Tongue (tissue), 2 donors: ENCODE measurements around the gene IFNGR2. TPM values are rescaled to one million over a fixed set of nuclear protein-coding genes. Genes with fewer than 3 reads are reported as not detected.
"Not testable (repeated sequence)": the region's sequence is repeated elsewhere in the genome, so short reads cannot be mapped to it uniquely, and the experiment has no call there.

Experiments
- DNase-seq: peaks from one replicate; pipeline ENCODE4 v3.0.0-alpha.2; 2015
- total RNA-seq: library from RNA; depleted of rRNA; stranded (reverse); fragments of >200 nt; gene quantifications from one replicate; pipeline ENCODE4 v1.2.3, GENCODE V29; 2014

Gene IFNGR2
- total RNA-seq, 1 donor from 2014 or later = 42.3 TPM

DNA sequence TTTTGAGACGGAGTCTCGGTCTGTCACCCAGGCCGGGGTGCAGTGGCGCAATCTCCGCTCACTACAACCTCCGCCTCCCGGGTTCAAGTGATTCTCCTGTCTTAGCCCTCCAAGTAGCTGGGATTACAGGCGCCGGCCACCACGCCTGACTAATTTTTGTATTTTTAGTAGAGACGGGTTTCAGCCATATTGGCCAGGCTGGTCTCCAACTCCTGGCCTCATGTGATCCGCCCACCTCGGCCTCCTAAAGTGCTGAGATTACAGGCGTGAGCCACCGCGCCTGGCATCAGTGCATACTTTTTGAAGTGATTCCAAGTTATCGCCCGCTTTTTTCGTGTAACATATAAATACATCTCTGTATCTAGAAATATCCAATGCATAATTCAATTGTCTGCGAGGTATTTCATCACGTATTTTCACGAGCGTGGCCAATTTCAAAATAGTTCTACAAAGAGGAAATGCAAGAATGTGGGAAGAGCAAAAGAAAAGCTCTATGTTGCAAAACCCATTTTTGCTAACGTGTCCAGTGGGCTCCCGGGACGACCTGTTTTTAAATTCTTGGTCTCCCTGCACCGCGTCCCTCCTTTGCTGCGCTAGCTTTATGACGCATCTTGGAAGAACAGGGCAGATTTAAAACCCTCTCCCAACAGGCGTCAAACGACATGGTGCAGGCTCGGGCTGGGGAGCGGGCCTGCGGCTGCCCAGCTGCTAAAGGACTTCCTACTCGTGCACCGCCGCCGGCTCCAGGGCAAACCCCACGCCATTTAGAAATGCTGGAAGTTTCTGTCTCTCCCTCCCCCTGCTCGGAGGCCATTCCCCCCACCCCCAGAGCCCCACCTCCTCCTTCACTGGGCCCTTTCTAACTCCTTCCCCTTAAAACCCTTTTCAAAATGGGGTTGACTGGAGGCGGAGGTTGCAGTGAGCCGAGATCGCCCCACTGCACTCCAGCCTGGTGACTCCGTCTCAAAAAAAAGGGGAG, 923 bp upstream of the IFNGR2 start:
- DNase-seq = peak; percentile 81

DNA sequence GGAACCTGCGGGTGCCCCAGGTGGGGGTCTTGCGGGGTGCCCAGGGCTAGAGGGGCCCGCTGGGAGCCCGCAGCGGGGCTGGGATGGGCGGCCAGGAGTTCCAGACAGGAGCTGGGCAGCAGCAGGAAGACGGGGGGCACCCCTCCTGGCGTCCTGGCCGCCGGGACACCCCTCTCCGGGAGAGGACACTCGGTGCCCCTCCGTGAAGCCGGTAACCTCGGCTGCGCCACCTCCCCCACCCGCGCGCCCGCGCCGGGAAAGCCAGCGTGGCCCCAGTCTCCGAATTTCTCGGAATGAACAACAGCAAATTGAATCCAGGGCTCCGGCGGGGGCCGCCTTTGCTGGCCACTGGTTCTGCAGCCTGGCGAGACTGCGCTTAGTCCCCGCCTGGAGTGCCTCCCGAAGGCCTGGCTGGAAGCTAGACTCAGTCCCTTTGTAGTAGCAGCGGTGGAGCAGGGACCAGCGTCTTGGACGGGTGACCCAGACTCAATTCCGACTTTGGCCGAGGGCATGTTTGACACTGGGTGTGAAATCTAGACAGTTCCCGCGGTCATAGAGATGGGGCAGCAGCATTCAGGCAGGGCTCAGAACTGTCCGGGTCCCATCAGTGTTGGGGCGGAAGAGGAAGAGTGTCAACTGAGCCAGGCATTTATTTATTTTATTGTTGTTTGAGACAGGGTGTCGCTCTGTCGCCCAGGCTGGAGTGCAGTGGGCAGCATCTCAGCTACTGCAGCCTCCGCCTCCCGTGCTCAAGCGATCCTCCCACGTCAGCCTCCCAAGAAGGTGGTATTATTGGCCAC, 773 bp downstream of the IFNGR2 start:
- peak; percentile 71 for DNase-seq

DNA sequence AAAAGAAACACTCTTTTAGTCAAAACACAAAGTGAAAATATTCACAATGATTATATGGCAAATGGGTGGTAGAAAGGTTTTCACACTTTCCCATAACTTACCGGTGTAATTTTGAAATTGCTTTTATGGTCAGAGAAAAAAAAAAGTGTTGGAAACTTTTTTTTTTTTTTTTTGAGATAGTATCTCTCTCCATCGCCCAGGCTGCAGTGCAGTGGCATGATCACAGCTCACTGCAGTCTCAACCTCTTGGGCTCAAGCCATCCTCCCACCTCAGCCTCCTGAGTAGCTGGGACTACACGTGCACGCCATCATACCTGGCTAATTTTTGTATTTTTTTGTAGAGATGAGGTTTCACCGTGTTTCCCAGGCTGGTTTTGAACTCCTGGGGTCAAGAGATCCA, 3.3 kb downstream of the IFNGR2 start:
- no peak for DNase-seq

DNA sequence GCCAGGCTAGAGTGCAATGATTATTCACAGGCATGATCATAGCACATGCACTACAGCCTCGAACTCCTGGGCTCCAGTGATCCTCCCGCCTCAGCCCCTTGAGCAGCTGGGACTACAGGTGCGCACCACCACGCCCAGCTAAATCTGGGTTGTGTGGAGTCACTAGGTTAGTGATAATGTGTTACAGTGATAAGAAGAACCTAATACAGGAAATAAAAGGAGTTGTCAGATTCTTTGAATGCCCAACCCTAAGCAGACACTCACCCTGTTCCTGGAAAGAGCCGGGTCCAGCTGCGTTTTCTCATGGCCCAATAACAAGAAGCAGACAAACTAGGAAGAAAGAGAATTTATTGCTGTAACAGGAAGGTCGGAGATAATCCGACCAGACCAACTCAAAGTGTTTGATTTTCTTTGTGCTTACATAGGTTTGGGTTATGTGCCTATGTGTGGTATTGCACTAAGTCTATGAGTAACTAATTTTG, 8.8 kb downstream of the IFNGR2 start:
- DNase-seq = no peak

DNA sequence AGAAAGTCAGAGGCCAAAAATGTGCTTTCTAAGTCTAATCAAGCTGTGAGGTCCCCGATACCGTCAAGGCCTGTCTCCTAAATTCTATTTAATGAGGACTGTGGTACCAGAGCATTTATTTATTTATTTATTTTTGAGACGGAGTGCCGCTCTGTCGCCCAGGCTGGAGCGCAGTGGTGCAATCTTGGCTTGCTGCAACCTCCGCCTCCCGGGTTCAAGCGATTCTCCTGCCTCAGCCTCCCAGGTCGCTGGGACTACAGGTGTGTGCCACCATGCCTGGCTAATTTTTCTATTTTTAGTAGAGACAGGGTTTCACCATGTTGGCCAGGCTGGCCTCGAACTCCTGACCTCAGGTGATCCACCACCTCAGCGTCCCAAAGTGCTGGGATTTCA, 9.2 kb downstream of the IFNGR2 start:
- DNase-seq = not testable (repeated sequence)

DNA sequence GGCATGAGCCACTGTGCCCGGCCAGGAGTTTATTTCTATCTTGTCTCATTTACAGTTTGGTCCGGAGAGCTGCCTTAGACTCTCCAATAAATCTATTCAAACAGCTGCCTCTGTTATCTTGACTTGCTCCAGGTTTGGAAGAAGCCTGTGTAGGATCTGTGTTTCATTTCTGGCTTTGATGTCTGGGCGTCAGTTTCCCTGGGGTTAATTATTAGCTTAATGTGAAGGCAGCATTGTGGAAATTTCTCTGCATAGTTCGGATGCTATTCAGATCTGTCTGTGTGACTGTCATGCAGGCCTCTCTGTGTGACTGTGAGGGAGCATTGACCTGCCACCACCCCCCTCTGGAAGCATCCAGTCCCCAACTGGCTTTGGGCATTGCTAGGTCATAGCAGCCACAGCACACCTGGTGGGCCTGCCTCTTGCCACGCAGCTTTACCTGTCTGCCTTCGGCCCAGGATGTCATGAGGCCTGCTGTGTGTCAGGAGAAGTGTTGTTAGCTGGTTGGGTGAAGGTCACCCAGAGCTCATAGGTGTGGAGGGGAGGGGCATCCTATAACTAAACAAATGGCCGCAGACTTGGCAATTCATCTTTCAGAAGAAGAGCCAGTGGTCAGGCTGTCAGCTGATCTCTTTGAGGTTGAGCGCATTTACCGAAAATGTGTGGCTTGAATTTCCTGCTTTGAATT, 9.8 kb downstream of the IFNGR2 start:
- no peak for DNase-seq

DNA sequence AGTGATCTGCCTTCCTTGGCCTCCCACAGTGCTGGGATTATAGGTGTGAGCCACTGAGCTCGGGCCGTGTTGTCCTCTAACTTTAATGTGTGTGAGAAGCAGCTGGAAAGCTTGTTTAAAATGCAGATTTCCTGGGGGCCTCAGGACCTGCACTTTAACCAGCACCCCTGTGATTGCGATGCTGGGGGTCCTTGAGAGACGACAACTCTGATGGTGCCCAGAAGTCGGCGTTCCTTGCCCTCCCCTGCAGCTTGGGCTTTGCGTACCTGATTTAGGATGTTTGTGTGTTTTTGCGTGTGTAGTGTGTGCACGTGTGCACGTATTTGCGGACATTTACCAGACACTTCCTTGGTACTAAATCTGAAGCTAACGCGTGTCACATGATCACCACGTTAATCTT, 10.9 kb downstream of the IFNGR2 start:
- no peak for DNase-seq

DNA sequence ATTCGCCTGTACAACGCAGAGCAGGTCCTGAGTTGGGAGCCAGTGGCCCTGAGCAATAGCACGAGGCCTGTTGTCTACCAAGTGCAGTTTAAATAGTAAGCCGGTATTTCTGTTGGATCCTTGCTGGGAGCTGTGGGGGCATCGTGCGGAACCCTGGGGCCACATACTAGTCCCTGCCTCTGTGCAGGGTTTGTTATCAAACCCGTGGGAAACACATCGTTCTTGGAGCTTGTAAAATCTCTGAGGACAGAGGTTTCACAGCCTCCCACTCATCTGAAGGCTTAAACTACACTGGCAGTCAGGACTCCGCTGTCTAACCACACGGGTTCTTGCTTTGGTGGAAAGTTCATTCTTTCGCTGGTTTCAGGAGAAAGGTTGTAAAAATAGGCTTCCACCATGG, 11.7 kb downstream of the IFNGR2 start:
- no peak for DNase-seq

DNA sequence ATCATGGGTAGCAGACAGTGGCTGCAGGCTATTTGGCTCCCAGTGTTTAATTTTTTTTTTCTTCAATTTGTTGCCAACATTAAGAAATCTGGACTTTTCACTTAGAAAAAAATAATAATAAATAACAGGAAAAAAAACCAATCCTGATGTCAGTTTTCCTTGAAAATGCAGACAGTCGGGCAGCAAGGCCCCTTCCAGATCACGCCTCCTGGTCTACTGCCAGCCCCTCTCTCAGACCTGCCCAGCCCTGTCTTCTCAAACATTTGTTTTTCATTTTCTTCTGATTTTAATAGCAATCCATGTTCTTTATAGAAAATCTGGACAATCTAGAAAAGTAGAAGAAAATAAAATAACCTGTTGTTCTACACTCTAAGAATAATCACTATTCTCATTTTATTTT, 15.5 kb downstream of the IFNGR2 start:
- DNase-seq = peak; percentile 46

DNA sequence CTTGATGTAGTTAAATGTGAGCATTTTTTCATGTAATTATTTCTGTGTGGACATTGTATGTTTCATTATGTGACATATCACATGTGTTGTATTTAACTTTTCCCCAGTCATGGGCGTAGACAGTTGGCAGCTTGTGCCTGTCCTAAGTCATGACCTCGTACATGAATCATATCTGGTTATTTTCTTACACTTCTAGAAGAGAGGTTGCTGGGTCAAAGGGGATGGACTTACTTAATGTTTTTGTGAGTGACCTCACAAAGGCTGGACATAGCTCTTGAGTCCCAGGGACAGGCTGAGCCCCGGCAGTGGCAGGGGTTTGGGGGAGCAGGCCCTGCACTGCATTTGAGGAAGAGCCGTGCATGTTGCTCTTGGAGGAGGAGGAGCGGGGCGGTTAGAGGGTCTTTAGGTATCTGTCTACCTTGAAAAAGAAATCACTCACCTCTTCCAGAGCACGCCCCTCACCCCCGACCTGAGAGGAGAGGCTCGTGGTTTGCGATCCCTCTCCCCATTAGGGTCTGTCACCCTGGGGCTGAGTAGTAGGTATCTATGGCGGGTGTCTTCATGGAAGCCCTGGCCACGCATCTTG, 16.4 kb downstream of the IFNGR2 start:
- DNase-seq = no peak

DNA sequence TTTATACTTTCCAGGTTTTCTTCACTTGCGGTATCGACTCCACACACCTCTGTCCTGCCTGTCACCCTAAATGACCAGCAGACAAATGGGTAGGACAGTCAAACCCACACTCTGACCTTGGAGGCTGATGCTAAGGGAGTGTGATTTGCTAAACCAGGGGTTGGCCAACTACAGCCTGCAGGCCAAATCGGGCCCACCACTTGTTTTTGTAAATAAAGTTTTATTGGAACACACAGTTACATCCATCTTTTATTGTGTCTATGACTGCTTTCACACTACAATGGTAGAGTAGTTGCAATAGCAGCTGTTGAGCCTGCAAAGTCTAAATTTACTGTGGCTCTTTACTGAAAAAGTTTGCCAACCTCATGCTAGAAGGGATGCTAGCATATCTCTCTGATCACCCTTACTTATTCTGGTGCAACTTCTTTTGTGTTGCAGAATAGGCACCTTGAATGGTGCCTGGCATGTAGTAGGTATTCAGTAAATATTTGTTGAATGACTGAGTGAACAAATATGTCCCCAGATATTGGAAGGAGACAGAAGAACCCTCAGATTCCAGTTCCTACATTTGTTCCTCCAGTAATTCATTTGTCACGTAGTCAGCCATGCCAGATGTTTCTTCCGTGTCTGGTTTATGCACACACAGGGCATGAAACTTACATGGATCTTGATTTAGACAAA, 18.6 kb downstream of the IFNGR2 start:
- DNase-seq = no peak

DNA sequence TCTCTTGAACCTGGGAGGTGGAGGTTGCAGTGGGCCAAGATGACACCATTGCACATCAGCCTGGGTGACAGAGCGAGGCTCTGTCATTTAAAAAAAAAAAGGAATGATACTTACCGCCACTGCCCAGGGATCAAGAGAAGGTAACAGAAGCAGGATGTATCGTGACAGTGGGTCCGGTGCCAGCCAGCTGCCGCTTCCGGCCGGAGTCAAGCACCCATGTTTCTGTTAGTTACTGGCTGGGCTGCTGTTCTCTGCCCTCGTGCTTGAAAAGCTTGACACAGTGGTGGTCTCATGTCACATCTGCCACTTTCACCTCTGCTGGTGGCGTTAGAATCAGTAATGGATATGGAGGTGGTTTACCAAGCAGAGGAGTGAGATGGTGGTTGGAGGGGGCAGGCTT, 21.0 kb downstream of the IFNGR2 start:
- DNase-seq = no peak

DNA sequence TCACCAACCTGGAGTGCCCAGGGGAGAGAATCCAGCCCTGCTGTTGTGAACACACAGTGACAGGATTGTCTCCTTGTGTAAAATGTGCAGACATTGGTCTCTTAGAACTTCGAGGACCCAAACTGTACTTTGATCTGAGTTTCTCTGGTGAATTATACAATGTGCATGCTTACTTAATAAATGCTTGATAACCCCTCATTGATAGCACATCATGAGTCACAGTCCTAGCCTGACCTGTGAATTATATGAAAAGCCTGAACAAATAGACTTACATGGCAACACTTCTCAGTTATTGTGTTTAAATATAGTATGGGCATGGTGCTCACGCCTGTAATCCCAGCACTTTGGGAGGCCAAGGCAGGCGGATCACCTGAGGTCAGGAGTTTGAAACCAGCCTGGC, 22.6 kb downstream of the IFNGR2 start:
- DNase-seq = no peak

DNA sequence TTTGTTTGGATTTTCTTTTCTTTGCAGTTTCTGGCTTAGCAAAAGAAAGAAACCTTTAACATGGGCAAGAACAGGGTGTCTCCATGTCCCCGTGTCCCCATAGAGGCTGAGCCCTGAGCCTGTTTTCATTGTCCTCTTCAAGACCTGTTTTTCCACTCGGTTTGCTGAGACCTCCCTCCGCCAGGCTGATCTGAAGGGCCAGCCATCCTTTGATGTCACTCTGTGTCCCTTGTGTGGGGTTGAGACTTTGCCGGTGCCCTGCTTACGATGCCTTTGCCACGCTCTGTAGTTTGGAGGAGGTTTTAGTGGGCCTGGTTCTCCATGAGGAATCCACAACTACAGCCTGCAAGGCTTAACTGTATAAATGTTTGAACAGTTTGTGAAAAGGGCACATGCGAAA, 23.8 kb downstream of the IFNGR2 start:
- DNase-seq = no peak

DNA sequence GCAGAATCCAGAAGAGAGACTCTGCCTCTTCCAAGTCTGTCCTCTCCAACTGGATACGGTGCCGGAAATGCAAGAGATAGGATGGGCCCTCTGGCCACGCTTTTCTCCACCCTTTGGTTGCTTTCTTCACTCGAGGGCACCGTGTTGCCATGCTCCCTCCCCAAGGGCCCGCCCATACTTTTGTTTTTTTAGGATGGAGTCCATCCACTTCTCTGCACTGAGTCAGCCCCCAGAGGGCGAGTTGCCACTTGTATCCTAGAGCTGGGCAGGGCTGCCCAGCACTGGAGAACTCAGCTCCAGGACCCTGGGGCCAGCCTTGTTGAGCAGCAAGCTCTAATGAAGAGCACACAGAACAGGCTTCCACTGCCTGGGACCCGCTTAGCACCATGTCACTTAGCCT, 25.5 kb downstream of the IFNGR2 start:
- no peak for DNase-seq

DNA sequence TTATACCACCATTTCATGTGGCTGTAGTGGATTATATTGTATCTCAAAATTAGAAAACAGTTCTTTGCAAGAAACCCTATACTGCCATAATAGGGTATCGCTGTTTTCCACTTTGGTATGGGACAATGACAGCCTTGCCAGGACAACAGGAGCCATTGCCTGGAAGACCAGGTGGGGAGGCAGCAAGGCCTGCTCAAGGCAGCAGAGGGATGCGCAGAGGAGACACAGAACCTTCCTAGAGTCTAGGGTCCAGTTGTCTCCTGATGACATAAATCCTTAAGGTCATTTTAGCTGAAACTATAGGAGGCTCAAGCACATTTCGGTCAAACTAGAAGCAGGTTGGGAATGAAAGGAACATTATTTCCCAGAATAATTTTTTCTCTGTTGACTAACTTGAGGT, 27.6 kb downstream of the IFNGR2 start:
- DNase-seq = no peak

DNA sequence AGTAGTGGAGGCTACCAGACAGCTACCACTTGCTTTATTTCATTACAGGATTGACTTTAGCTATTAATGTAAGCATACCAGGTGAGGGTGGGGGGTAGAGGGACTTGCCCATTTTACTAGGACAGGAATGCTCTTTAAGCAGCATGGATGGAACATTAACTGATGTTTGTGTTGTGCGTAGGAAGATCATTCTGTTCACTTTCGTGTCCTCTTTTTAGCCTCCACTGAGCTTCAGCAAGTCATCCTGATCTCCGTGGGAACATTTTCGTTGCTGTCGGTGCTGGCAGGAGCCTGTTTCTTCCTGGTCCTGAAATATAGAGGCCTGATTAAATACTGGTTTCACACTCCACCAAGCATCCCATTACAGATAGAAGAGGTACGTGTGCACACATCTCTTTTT, 29.3 kb downstream of the IFNGR2 start:
- DNase-seq = no peak

DNA sequence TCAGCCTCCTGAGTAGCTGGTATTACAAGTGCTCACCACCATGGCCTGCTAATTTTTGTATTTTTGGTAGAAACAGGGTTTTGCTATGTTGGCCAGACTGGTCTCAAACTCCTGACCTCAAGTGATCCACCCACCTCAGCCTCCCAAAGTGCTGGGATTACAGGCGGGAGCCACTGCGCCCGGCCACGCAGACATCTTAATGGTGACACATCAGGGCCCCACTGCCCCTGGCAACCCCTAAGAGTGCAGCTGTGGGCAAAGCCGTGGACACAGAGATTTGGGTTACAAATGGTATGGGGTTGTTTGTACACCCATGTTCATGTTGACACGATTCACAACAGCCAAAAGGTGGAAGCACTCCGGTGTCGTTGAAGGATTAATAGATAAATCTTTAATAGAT, 29.8 kb downstream of the IFNGR2 start:
- no peak for DNase-seq

DNA sequence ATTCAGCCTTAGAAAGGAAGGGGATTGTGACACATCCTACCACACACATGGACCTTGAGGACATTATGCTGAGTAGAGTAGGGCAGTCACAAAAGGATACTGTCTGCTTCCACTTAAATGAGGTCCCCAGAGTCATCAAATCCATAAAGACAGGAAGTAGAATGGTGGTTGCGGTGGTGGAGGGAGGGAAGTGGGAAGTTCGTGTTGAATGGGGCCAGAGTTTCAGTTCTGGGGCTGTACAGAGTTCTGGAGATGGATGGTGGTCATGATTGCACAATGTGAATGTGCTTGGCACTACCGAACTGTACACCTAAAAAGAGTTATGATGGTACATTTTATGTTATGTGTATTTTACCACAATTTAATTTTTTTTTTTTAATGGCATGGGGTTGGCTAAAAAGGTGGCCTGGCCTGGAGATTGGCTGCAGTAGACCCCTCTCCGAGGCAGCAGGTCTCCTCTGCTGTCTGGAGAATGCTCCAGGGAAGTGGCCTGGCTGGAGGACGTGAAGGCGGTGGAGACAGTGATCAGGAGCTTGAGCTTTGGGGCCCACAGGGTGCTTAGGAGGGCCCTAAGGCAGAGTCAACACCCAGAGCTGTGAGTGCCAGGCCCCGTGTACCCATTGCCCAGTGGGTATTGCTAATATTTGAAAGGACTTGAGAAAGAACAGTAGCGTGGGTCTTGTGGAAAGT, 30.4 kb downstream of the IFNGR2 start:
- no peak for DNase-seq

DNA sequence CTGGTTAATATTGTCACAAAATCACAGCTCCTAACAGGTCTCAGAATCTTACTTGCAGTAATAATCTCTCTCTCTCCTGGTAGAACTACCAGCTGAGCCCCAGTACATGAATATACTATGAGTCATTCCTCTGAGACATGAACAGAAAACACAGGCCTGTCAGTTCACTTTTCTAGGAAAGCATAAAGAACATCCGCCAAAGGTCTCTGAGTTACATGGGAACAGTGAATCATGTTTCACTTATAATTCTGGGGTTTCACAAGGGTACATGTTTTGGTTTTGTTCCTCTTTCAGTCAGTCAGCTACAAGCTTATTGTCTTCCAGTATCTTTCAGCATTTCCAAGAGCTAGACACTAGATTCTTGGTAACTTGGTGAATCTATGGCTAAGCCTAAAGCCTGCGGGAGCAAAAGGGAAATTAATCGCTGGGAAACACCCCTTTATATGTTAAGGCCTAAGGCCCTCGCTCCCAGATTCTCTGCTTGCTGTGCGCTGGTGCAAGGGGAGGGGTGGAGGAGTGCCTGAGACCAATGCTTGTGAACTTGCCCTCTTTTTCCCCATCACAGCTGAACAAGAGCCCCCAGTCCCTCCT, 31.7 kb downstream of the IFNGR2 start:
- peak; percentile 28 for DNase-seq

DNA sequence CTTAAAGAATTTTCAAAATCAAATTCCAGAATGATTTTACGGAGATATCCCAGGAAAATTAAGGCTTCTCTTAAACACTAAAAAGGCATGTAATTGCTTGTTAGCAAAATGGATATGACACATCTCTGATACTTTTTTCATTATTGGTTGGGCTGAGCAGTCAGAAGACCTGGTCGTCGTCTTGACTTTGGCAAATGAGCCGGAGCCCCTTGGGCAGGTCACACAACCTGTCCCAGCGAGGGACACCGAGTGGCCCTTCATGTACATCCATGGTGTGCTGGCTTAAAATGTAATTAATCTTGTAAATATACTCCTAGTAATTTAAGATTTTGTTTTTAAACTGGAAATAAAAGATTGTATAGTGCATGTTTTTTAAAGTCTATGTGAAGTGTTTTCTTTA, 33.9 kb downstream of the IFNGR2 start:
- DNase-seq = no peak
